Mesenchymal stem cell (in vitro differentiated cells and primary cell): ENCODE results near the gene TMEM220.
"Not testable (repeated sequence)": the region's sequence is repeated elsewhere in the genome, so short reads cannot be mapped to it uniquely, and the experiment has no call there.

Experiments used
- DNase-seq: peaks from one replicate; pipeline ENCODE4 v3.0.0-alpha.2; 2013
- H2AFZ ChIP-seq: one replicate; pipeline ENCODE4 v1.6.1; 2013; ENCODE audit warnings: low read depth, mild to moderate bottlenecking, control low read depth, inconsistent platforms, low read length, moderate library complexity
- H2AK5ac ChIP-seq: 2 replicates; pipeline ENCODE4 v1.6.1; 2013; ENCODE audit warnings: low read length, moderate library complexity, mild to moderate bottlenecking, inconsistent platforms; ENCODE audit not compliant: severe bottlenecking
- H2BK120ac ChIP-seq: one replicate; pipeline ENCODE4 v1.6.1; 2013; ENCODE audit warnings: low read depth, mild to moderate bottlenecking, inconsistent platforms, low read length, moderate library complexity
- H2BK12ac ChIP-seq, 2 experiments: one replicate each; pipeline ENCODE4 v1.6.1; 2013; ENCODE audit warnings: inconsistent platforms in 2 of 2, low read length in 2 of 2, mild to moderate bottlenecking in 2 of 2, moderate library complexity in 2 of 2, control low read depth in 1 of 2
- H2BK15ac ChIP-seq: one replicate; pipeline ENCODE4 v1.6.1; 2013; ENCODE audit warnings: mild to moderate bottlenecking, low read depth, inconsistent platforms; ENCODE audit not compliant: poor library complexity, severe bottlenecking
- H2BK5ac ChIP-seq: 2 replicates; pipeline ENCODE4 v1.6.1; 2013; ENCODE audit warnings: low read depth, mild to moderate bottlenecking, low read length, control low read depth, inconsistent platforms; ENCODE audit not compliant: poor library complexity, severe bottlenecking
- H3K14ac ChIP-seq, 2 experiments: one replicate each; pipeline ENCODE4 v1.6.1; 2013; ENCODE audit warnings: inconsistent platforms in 2 of 2, low read length in 2 of 2, control low read depth in 1 of 2, mild to moderate bottlenecking in 1 of 2, moderate library complexity in 1 of 2
- H3K18ac ChIP-seq, 2 experiments: one replicate each; pipeline ENCODE4 v1.6.1; 2013; ENCODE audit warnings: inconsistent platforms in 2 of 2, low read length in 2 of 2, control low read depth in 1 of 2, low read depth in 1 of 2, mild to moderate bottlenecking in 1 of 2
- H3K23ac ChIP-seq, 2 experiments: one replicate each; pipeline ENCODE4 v1.6.1; 2013; ENCODE audit warnings: inconsistent platforms in 2 of 2, low read length in 2 of 2, mild to moderate bottlenecking in 2 of 2, moderate library complexity in 2 of 2, control low read depth in 1 of 2
- H3K27ac ChIP-seq: 2 replicates; pipeline ENCODE4 v1.5.1; 2013; ENCODE audit warnings: mild to moderate bottlenecking, moderate library complexity, low read length, control low read depth, inconsistent platforms; ENCODE audit not compliant: poor library complexity, severe bottlenecking
- H3K27me3 ChIP-seq, 2 experiments: 2 replicates each; pipeline versions ENCODE4 v1.6.1 to v1.7.0; 2013; ENCODE audit warnings: low read length in 2 of 2, mild to moderate bottlenecking in 2 of 2, moderate library complexity in 2 of 2, control low read depth in 1 of 2, inconsistent platforms in 1 of 2; ENCODE audit not compliant: control insufficient read depth in 1 of 2, insufficient read depth in 1 of 2
- H3K36me3 ChIP-seq, 2 experiments: 2 replicates each; pipeline versions ENCODE4 v1.6.1 to v1.7.0; 2013; ENCODE audit warnings: low read length in 2 of 2, control low read depth in 1 of 2, inconsistent platforms in 1 of 2, low read depth in 1 of 2, mild to moderate bottlenecking in 1 of 2; ENCODE audit not compliant: insufficient read depth in 2 of 2, control insufficient read depth in 1 of 2
- H3K4ac ChIP-seq, 2 experiments: one replicate each; pipeline ENCODE4 v1.6.1; 2013; ENCODE audit warnings: inconsistent platforms in 2 of 2, low read length in 2 of 2, mild to moderate bottlenecking in 2 of 2, moderate library complexity in 2 of 2, control low read depth in 1 of 2, low read depth in 1 of 2
- H3K4me1 ChIP-seq: 2 replicates; pipeline ENCODE4 v1.6.1; 2013; ENCODE audit warnings: low read depth, low read length, control low read depth; ENCODE audit not compliant: control insufficient read depth, insufficient read depth
- H3K4me2 ChIP-seq: 2 replicates; pipeline ENCODE4 v1.6.1; 2013; ENCODE audit warnings: low read length, mild to moderate bottlenecking, inconsistent platforms; ENCODE audit not compliant: poor library complexity, severe bottlenecking
- H3K4me3 ChIP-seq, 2 experiments: 2 replicates each; pipeline versions ENCODE4 v1.5.1 to v1.7.0; 2013; ENCODE audit warnings: low read length in 2 of 2, mild to moderate bottlenecking in 2 of 2, control low read depth in 1 of 2, low read depth in 1 of 2; ENCODE audit not compliant: insufficient read depth in 1 of 2
- H3K79me1 ChIP-seq: replicated peaks from 2 replicates; pipeline ENCODE4 v1.6.1; 2013; ENCODE audit warnings: mild to moderate bottlenecking, control low read depth, low read length, inconsistent platforms; ENCODE audit not compliant: poor library complexity, severe bottlenecking
- H3K9ac ChIP-seq: 2 replicates; pipeline ENCODE4 v1.7.0; 2013; ENCODE audit warnings: mild to moderate bottlenecking, low read length, moderate library complexity
- H3K9me3 ChIP-seq: 2 replicates; pipeline ENCODE4 v1.7.0; 2013; ENCODE audit warnings: mild to moderate bottlenecking, low read length; ENCODE audit not compliant: control insufficient read depth
- H4K8ac ChIP-seq: one replicate; pipeline ENCODE4 v1.6.1; 2013; ENCODE audit warnings: inconsistent platforms, mild to moderate bottlenecking, low read length, moderate library complexity
- H4K91ac ChIP-seq: one replicate; pipeline ENCODE4 v1.6.1; 2013; ENCODE audit warnings: mild to moderate bottlenecking, low read length, inconsistent platforms
- WGBS: methylation state at CpG from one replicate; pipeline ENCODE4 v1.1.7; 2013; ENCODE audit warnings: mixed read lengths; 5-methylcytosine and 5-hydroxymethylcytosine counted together

Gene TMEM220

GRCh38 chr17:10735821-10736220, 6.0 kb upstream of the TMEM220 start:
- no peak overlapping the region for H3K14ac ChIP-seq
- no peak overlapping the region for H3K4me2 ChIP-seq
- H2BK5ac ChIP-seq = no peak overlapping the region
- no peak overlapping the region for H3K18ac ChIP-seq
- no peak overlapping the region for H4K91ac ChIP-seq
- no peak overlapping the region for H2BK12ac ChIP-seq
- H3K4me3 ChIP-seq = no peak overlapping the region
- WGBS = 92% methylated on average over 3 of the region's 4 CpGs
- H3K4me1 ChIP-seq = no peaks in the 10 kb centered on the region
- no peak for DNase-seq
- H3K9me3 ChIP-seq = no peaks in the 10 kb centered on the region
- no peak overlapping the region for H3K9ac ChIP-seq
- H3K79me1 ChIP-seq = no peaks in the 10 kb centered on the region
- no peak overlapping the region for H4K8ac ChIP-seq
- no peak overlapping the region for H3K4ac ChIP-seq
- peaks cover 0 to 6% of the 10 kb centered on the region in 2 experiments for H3K36me3 ChIP-seq
- no peak overlapping the region for H3K23ac ChIP-seq
- no peak overlapping the region for H3K27ac ChIP-seq
- peaks cover 0 to 16% of the 10 kb centered on the region in 2 experiments for H3K27me3 ChIP-seq
- no peak overlapping the region for H2AFZ ChIP-seq
- no peak overlapping the region for H2BK120ac ChIP-seq
- no peak overlapping the region for H2BK15ac ChIP-seq
- no peak overlapping the region for H2AK5ac ChIP-seq

GRCh38 chr17:10735251-10735650, 5.4 kb upstream of the TMEM220 start:
- Histone ChIP-seq H4K91ac (no peak overlapping the region), H3K9ac (no peak overlapping the region)
- WGBS = 87% methylated on average over 2 of the region's 2 CpGs

DNA sequence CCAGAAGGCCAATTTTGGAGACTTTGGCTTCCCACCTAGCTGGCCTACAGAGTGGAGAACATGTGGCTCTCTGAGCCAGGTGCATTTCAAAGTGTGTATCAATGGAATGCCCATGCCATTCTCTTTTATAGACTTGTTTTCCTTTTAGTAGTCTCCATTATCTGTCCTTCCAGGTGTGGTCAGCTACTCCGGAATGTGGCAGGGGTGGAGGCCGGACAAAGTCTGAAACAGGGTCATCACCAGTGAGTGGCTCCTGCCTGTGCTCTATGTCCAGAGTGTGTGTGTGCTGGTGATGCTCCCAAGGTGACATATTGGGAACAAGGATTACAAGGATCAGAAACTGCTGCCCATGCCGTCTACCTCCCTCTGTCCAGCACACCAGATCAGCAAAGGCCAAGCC, 3.8 kb upstream of the TMEM220 start:
- Histone ChIP-seq H4K91ac (no peak overlapping the region), H3K18ac (no peak overlapping the region), H3K23ac (no peak overlapping the region), H3K4me1 (peaks cover 6% of the 10 kb centered on the region), H3K4me3 (no peak overlapping the region), H3K14ac (no peak overlapping the region), H3K79me1 (no peaks in the 10 kb centered on the region), H2BK120ac (no peak overlapping the region), H3K4me2 (no peak overlapping the region), H3K9me3 (no peaks in the 10 kb centered on the region), H3K9ac (no peak overlapping the region), H2AFZ (no peak overlapping the region), H3K36me3 (peaks cover 0 to 6% of the 10 kb centered on the region in 2 experiments), H3K27ac (no peak overlapping the region), H3K4ac (no peak overlapping the region), H2AK5ac (no peak overlapping the region), H2BK15ac (no peak overlapping the region), H3K27me3 (peaks cover 0 to 9% of the 10 kb centered on the region in 2 experiments), H4K8ac (no peak overlapping the region), H2BK5ac (no peak overlapping the region), H2BK12ac (no peak overlapping the region)
- DNase-seq = no peak
- WGBS = 84% methylated on average over 3 of the region's 3 CpGs

More at GRCh38 chr17:10735251-10735650, 5.4 kb upstream of the TMEM220 start:
- Histone ChIP-seq H3K23ac (no peak overlapping the region), H3K4me1 (no peaks in the 10 kb centered on the region), H3K4me3 (no peak overlapping the region), H3K14ac (no peak overlapping the region), H3K27ac (no peak overlapping the region), H2BK15ac (no peak overlapping the region), H3K9me3 (no peaks in the 10 kb centered on the region), H3K4me2 (no peak overlapping the region), H3K27me3 (peaks cover 0 to 16% of the 10 kb centered on the region in 2 experiments), H3K79me1 (no peaks in the 10 kb centered on the region), H3K18ac (no peak overlapping the region), H2AFZ (no peak overlapping the region), H2AK5ac (no peak overlapping the region), H3K4ac (no peak overlapping the region), H2BK12ac (no peak overlapping the region), H2BK5ac (no peak overlapping the region), H2BK120ac (no peak overlapping the region), H3K36me3 (peaks cover 0 to 6% of the 10 kb centered on the region in 2 experiments), H4K8ac (no peak overlapping the region)
- DNase-seq = no peak

DNA sequence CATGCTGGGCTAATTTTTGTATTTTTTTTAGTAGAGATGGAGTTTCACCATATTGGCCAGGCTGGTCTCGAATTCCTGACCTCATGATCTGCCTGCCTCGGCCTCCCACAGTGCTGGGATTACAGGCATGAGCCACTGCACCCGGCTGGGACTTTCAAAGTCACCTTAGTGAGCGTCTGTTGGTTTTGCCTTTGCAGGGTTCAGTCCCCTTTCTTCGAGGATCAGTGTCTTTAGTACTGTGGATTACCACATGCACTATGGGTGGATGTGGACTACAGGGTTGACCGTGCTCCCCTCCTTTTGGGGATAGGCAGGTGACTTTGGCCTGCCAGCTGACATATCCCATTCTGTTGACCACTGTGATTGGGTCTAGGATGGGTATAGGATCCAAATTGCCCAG, 2.3 kb upstream of the TMEM220 start:
- not testable (repeated sequence) for H4K91ac ChIP-seq, H2BK12ac ChIP-seq, H3K4me2 ChIP-seq, H2BK15ac ChIP-seq, H3K36me3 ChIP-seq, H3K4ac ChIP-seq, H4K8ac ChIP-seq, H3K9me3 ChIP-seq, H3K9ac ChIP-seq, H3K27ac ChIP-seq, H3K23ac ChIP-seq, H3K27me3 ChIP-seq, H2BK5ac ChIP-seq, H2AK5ac ChIP-seq, H3K79me1 ChIP-seq, DNase-seq, H3K4me3 ChIP-seq, H3K18ac ChIP-seq, H2AFZ ChIP-seq, H3K14ac ChIP-seq, H3K4me1 ChIP-seq, H2BK120ac ChIP-seq
- 84% methylated on average over 6 of the region's 6 CpGs for WGBS
